ENCODE results near the gene SDC3.

The SDC3 gene

DNA sequence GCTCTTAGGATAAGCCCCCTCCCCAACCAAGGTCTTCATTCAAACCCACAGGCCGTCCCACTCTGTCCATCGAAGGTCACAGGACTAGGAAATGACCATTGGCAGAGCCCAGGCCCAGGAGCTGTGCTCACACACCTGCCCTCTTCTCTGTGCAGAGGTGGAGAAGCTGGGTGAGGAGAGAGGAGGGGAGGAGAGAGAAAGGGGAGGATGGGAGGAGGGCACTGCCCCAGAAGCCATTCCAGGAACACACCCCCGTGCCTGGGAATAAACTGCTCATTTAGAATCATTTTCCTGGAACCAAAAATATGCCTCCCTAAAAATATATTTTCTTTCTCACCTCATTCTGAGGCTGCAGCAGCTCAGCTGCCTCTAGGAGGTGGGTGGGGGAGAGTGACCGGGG is 6.4 kb upstream of the SDC3 start:
- no peaks in the 10 kb centered on the region for H3K36me3 ChIP-seq
- no peak for DNase-seq
- peaks cover 7% of the 10 kb centered on the region; the same call in 1 of the 2 replicates for H3K4me1 ChIP-seq
- H3K9me3 ChIP-seq: no peaks in the 10 kb centered on the region
- TF ChIP-seq, protein P1, sequence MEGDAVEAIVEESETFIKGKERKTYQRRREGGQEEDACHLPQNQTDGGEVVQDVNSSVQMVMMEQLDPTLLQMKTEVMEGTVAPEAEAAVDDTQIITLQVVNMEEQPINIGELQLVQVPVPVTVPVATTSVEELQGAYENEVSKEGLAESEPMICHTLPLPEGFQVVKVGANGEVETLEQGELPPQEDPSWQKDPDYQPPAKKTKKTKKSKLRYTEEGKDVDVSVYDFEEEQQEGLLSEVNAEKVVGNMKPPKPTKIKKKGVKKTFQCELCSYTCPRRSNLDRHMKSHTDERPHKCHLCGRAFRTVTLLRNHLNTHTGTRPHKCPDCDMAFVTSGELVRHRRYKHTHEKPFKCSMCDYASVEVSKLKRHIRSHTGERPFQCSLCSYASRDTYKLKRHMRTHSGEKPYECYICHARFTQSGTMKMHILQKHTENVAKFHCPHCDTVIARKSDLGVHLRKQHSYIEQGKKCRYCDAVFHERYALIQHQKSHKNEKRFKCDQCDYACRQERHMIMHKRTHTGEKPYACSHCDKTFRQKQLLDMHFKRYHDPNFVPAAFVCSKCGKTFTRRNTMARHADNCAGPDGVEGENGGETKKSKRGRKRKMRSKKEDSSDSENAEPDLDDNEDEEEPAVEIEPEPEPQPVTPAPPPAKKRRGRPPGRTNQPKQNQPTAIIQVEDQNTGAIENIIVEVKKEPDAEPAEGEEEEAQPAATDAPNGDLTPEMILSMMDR (IDR thresholded peaks at IDR 0.05; ENCODE audit: low read depth, low read length): no peak
- H3K27me3 ChIP-seq: no peaks in the 10 kb centered on the region
- H3K4me3 ChIP-seq (ENCODE audit: low read depth, low read length): no peak overlapping the region

DNA sequence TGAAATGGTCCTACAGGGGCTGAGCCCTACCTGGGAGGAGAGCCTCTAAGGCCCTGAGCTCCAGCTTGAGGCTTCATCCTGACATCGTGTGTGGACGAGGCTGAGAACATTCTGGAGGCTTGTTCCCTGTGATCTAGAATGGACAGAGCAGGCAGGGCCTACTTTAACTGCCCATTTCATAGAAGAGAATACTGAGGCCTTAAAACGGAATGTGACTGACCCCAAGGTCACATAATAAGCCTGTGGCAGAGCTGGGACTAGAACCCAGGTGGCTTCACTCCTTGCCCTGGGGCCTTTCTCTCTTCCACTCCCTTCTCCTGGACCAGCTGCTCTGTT is 6.0 kb upstream of the SDC3 start:
- H3K4me1 ChIP-seq: peaks cover 7% of the 10 kb centered on the region; the same call in 1 of the 2 replicates
- H3K9me3 ChIP-seq: no peaks in the 10 kb centered on the region
- H3K36me3 ChIP-seq: no peaks in the 10 kb centered on the region
- DNase-seq: no peak
- H3K27me3 ChIP-seq: no peaks in the 10 kb centered on the region
- H3K4me3 ChIP-seq (ENCODE audit: low read depth, low read length): no peak overlapping the region
- TF ChIP-seq, protein P1 (IDR thresholded peaks at IDR 0.05; ENCODE audit: low read depth, low read length): no peak

DNA sequence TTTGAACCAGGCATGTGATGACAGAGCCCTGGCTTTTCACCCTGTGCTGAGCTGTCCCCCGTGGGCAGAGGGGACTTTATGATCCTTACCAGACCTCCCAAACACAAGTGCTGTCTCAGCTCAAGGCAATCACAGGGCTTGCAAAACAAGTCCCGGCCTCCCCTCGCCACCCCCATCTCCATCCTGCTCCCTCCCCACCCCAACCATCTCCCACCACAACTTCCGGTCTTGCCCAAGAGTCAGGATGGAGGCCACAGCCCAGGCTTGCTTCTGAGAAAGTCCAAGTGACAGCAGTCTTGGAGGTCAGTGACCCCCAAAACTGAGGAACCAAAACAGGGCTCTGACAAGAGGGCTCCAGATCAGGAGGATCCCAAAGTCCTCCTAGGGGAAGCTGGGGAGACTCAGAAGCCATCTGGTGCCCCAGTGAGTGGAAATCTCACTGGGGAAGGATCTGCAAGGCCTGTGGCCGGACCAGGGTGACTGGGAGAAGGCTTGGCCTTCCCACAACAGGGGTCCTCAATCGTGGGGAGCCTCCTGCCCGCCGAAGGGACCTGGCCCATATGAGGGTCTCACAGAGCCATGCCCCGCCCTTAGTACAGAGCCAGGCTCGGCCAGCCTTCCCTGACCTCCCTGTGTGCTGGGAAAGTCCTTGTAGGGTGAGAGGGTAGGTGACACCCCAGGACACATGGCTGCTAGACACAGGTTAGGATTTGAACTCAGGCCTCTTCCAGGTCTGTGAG is 4.5 kb upstream of the SDC3 start:
- no peaks in the 10 kb centered on the region; the same call in 1 of the 2 replicates for H3K4me1 ChIP-seq
- no peaks in the 10 kb centered on the region for H3K27me3 ChIP-seq
- no peak overlapping the region for H3K4me3 ChIP-seq (ENCODE audit: low read depth, low read length)
- no peaks in the 10 kb centered on the region for H3K36me3 ChIP-seq
- no peak for DNase-seq
- TF ChIP-seq, protein P1 (IDR thresholded peaks at IDR 0.05; ENCODE audit: low read depth, low read length): no peak
- no peaks in the 10 kb centered on the region for H3K9me3 ChIP-seq

DNA sequence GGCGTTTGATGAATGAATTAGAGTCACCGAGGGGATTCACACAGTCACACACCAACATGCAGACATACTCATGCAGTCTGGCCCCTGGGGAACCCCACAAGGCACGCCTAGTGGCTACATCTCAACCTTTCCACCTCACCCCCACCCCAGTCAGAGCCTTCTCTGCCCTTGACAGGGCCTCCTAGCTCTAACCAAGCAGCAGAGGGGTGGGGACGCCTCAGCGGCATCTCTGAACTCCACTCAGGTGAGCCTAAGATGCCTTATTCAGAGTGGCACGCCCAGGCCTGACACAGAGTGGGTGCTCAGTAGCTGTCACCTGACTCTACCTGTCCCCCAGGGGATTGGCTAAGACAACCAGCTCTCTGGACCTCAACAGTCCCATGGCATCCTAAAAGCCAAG is 3.7 kb upstream of the SDC3 start:
- Histone ChIP-seq H3K27me3 (no peaks in the 10 kb centered on the region), H3K36me3 (no peaks in the 10 kb centered on the region), H3K4me3 (ENCODE audit: low read depth, low read length) (no peak overlapping the region), H3K9me3 (no peaks in the 10 kb centered on the region), H3K4me1 (no peaks in the 10 kb centered on the region)
- TF ChIP-seq, protein P1 (IDR thresholded peaks at IDR 0.05; ENCODE audit: low read depth, low read length): no peak
- DNase-seq: no peak

DNA sequence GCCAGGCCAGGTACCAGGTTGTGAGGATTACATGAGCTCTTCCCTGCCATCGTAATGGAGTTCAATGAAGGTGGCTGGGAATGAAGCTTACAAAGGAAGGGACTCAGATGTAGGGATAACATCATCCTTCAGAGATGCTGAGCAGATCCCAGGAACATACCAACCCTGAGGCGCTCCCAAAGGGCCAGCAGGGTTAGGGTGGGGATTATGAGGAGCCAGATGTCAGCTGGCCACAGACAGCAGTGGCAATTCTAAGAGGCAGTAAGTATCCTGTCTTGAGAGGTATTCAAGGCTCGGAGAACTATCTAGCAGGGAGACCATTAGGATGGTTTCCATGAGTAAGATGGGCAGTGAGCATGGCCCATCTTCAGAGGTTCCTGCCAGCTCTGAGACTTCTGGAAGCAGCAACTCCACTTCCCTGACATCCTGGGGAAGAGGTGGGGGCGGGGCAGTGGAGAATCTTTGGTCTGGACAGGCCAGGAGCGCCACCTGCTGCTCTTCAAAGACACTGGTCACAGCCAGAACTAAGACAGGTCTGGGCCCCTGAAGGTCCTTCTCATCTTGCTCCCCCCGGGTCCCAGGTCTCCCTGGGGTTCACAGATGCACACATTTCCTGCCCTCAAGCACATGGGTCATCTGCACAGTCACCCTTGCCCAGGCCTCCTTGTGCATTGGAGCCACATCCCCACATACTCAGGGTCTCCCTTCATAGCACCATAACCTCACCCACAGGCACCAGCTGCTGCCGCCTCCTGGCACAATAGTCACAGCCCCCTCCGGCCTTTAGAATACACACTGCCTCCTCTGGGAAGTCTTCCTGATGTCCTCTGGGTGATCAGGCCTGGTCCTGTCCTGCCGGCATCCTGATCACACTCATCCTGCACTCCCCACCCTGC is 2.7 kb upstream of the SDC3 start:
- no peaks in the 10 kb centered on the region for H3K27me3 ChIP-seq
- no peaks in the 10 kb centered on the region for H3K9me3 ChIP-seq
- H3K36me3 ChIP-seq: no peaks in the 10 kb centered on the region
- peak; percentile 85 for DNase-seq
- H3K4me1 ChIP-seq: no peaks in the 10 kb centered on the region
- TF ChIP-seq, protein P1 (IDR thresholded peaks at IDR 0.05; ENCODE audit: low read depth, low read length): peak; percentile 75
- no peak overlapping the region for H3K4me3 ChIP-seq (ENCODE audit: low read depth, low read length)
